K562 (cell line): Measurements from ENCODE around the gene PHF5A. TPM values are rescaled to one million over a fixed set of nuclear protein-coding genes. Genes with fewer than 3 reads are reported as not detected.

ENCODE experiments used
- ATAC-seq: fragments of 200-7000 bp; cut with Tn5 transposase; 3 replicates; pipeline ENCODE4 v1.9.1; 2020; ENCODE audit warnings: moderate library complexity
- BruUV-seq: library from RNA; stranded (reverse); fragments of 400-500 nt; replicated peaks from 2 replicates; lab custom pipeline; 2021; lab: Mats Ljungman, UMichigan
- CTCF ChIA-PET: fragments of 300-600 bp; formaldehyde crosslinking; extraction: SDS; loops from one replicate; lab custom pipeline; 2021; ENCODE audit warnings: low intra/inter-chr PET ratio; lab: Yijun Ruan, JAX
- POLR2A ChIA-PET: fragments of 300-600, 350-650 bp; sonication (Branson Sonifier 250); formaldehyde crosslinking; extraction: SDS; loops from one replicate; lab custom pipeline; 2021; ENCODE audit warnings: antibody characterized with exemption, inconsistent platforms; lab: Yijun Ruan, JAX
- DNase-seq, 4 experiments: peaks; one replicate each; pipeline versions ENCODE4 v3.0.0 to v3.0.0-alpha.2; 2011 to 2018; ENCODE audit warnings: low spot score in 3 of 4, mixed read lengths in 3 of 4; ENCODE audit errors: extremely low read depth in 1 of 4
- FAIRE-seq: peaks from 2 replicates; lab custom pipeline; 2011; peaks lifted over from hg19 to GRCh38; lab: Jason Lieb, UNC
- H2AFZ ChIP-seq: 2 replicates; pipeline ENCODE4 v1.6.0; 2011; ENCODE audit warnings: low read depth, low read length, control low read depth, inconsistent platforms
- H3K27ac ChIP-seq: fragments of 200-600 bp; 3 replicates; pipeline ENCODE4 v1.8.0; 2011; ENCODE audit warnings: low read depth, mild to moderate bottlenecking, control low read depth, inconsistent platforms, low read length, moderate library complexity, mixed read lengths; ENCODE audit errors: extremely low read depth
- H3K27me3 ChIP-seq, 2 experiments: fragments of 300-600 bp in 1 of 2; 2 replicates in 1 of 2; 3 replicates in 1 of 2; pipeline versions ENCODE4 v1.6.0 to v1.8.0; 2011; ENCODE audit warnings: inconsistent platforms in 2 of 2, low read length in 2 of 2, mild to moderate bottlenecking in 1 of 2, mixed read lengths in 1 of 2, moderate library complexity in 1 of 2; ENCODE audit not compliant: control insufficient read depth in 2 of 2, insufficient read depth in 2 of 2
- H3K36me3 ChIP-seq: fragments of 300-600 bp; 3 replicates; pipeline ENCODE4 v1.8.0; 2011; ENCODE audit warnings: mild to moderate bottlenecking, low read length, inconsistent platforms; ENCODE audit not compliant: control insufficient read depth, insufficient read depth
- H3K4me1 ChIP-seq, 2 experiments: fragments of 200-600 bp in 1 of 2; replicated peaks in 1 of 2; 2 replicates in 1 of 2; 3 replicates in 1 of 2; pipeline versions ENCODE4 v1.5.1 to v1.8.0; 2011; ENCODE audit warnings: inconsistent platforms in 2 of 2, low read length in 2 of 2, mild to moderate bottlenecking in 1 of 2, mixed read lengths in 1 of 2, moderate library complexity in 1 of 2; ENCODE audit not compliant: control insufficient read depth in 2 of 2, insufficient read depth in 2 of 2
- H3K4me2 ChIP-seq: 2 replicates; pipeline ENCODE4 v1.6.1; 2011; ENCODE audit warnings: low read length, control low read depth, inconsistent platforms, mixed read lengths; ENCODE audit not compliant: insufficient read depth
- H3K4me3 ChIP-seq: fragments of 200-600 bp; sonication (generic), shearing (Covaris generic); 2 replicates; pipeline ENCODE4 v1.5.1; 2016; ENCODE audit warnings: control low read depth, inconsistent platforms
- H3K79me2 ChIP-seq: fragments of 200-600 bp; 3 replicates; pipeline ENCODE4 v1.8.0; 2011; ENCODE audit warnings: low read length, inconsistent platforms; ENCODE audit not compliant: control insufficient read depth, insufficient read depth
- H3K9ac ChIP-seq, 2 experiments: 2 replicates each; pipeline versions ENCODE4 v1.6.0 to v1.6.1; 2011; ENCODE audit warnings: low read depth in 2 of 2, low read length in 2 of 2, control low read depth in 1 of 2, inconsistent platforms in 1 of 2, mild to moderate bottlenecking in 1 of 2, mixed read lengths in 1 of 2; ENCODE audit not compliant: insufficient read depth in 1 of 2
- H3K9me1 ChIP-seq: one replicate; pipeline ENCODE4 v1.6.0; 2011; ENCODE audit warnings: inconsistent platforms, mild to moderate bottlenecking, low read length, moderate library complexity; ENCODE audit not compliant: control insufficient read depth, insufficient read depth
- H3K9me3 ChIP-seq: replicated peaks from 2 replicates; pipeline ENCODE4 v1.5.1; 2011; ENCODE audit warnings: low read depth, low read length, inconsistent platforms; ENCODE audit not compliant: control insufficient read depth, insufficient read depth
- H4K20me1 ChIP-seq: replicated peaks from 2 replicates; pipeline ENCODE4 v1.6.1; 2011; ENCODE audit warnings: low read length, inconsistent platforms, mixed read lengths; ENCODE audit not compliant: control insufficient read depth, insufficient read depth
- CBFA2T3 ChIP-seq: fragments of 450-650 bp; IDR thresholded peaks from 2 replicates; pipeline ENCODE4 v1.6.1; 2017
- MYNN ChIP-seq, 2 experiments: sonication (generic); formaldehyde crosslinking in 1 of 2; IDR thresholded peaks; 2 replicates each; pipeline versions ENCODE4 v1.5.0 to v1.6.1; 2016 to 2020; ENCODE audit warnings: antibody characterized with exemption in 1 of 2, missing genetic modification reagents in 1 of 2
- POLR2AphosphoS2 ChIP-seq: IDR thresholded peaks from 2 replicates; pipeline ENCODE4 v1.6.1; 2012; ENCODE audit warnings: low read length, improper control_type of control experiment
- TAF1 ChIP-seq: IDR thresholded peaks from 2 replicates; pipeline ENCODE4 v1.6.1; 2011; ENCODE audit warnings: mild to moderate bottlenecking, low read length, moderate library complexity; ENCODE audit not compliant: insufficient read depth, control insufficient read depth, severe bottlenecking; ENCODE audit errors: extremely low read depth
- WGBS: fragments of 100-300 bp; shearing (Covaris generic); methylation state at CpG from one replicate; pipeline ENCODE4 v1.1.6; 2016; ENCODE audit warnings: low coverage, mixed read lengths; ENCODE audit not compliant: insufficient coverage; ENCODE audit errors: missing lambda C conversion rate; 5-methylcytosine and 5-hydroxymethylcytosine counted together
- in situ Hi-C: fragments of 300-500 bp; cut with MboI; formaldehyde crosslinking; loops from 4 replicates; pipeline ENCODE4 v1.15.0; 2018; ENCODE audit warnings: inconsistent platforms, mixed read lengths
- intact Hi-C: fragments of 100-400 bp; cut with micrococcal nuclease; formaldehyde crosslinking; loops from 2 replicates; pipeline ENCODE4 v1.14.2; 2022
- polyA plus RNA-seq, 8 experiments: library from polyadenylated mRNA; depleted of rRNA in 4 of 8; stranded (reverse) in 5 of 8; unstranded in 3 of 8; fragments of >200 nt; fragmentation: Nextera tagmentation in 2 of 8; fragmentation: Illumina TruSeq in 1 of 8; extraction: Ambion mirVana in 2 of 8; extraction: Trizol in 1 of 8; gene quantifications; 2 replicates each; pipeline versions ENCODE4 v1.2.1 to v1.2.3, GENCODE V29; 2011 to 2014; ENCODE audit warnings: inconsistent platforms in 1 of 8, missing spikeins in 1 of 8
- total RNA-seq, 7 experiments: library from RNA; depleted of rRNA in 6 of 7; stranded (reverse); fragments of >200 nt in 6 of 7; fragmentation: Illumina TruSeq in 2 of 7; extraction: Trizol in 2 of 7; gene quantifications; 2 replicates each; pipeline versions ENCODE4 v1.2.1 to v1.2.3, GENCODE V29; 2011 to 2021; ENCODE audit warnings: low replicate concordance in 1 of 7
- TF ChIP-seq, protein P1 (sequence below), 3 experiments: IDR thresholded peaks in 2 of 3; conservative IDR thresholded peaks in 1 of 3; 2 replicates each; pipeline ENCODE4 v1.5.1; 2011 to 2012; ENCODE audit warnings: low read length in 3 of 3, mild to moderate bottlenecking in 3 of 3, control low read depth in 2 of 3, improper control_type of control experiment in 1 of 3, inconsistent platforms in 1 of 3, low read depth in 1 of 3, mixed read lengths in 1 of 3, moderate library complexity in 1 of 3; ENCODE audit not compliant: insufficient read depth in 2 of 3

PHF5A gene
- total and polyA plus RNA-seq, 9 of the 15 experiments (the other 6 are each of a cell fraction or from before 2014, with no cell fraction given) = 14.2 to 144 (median 101) TPM

DNA sequence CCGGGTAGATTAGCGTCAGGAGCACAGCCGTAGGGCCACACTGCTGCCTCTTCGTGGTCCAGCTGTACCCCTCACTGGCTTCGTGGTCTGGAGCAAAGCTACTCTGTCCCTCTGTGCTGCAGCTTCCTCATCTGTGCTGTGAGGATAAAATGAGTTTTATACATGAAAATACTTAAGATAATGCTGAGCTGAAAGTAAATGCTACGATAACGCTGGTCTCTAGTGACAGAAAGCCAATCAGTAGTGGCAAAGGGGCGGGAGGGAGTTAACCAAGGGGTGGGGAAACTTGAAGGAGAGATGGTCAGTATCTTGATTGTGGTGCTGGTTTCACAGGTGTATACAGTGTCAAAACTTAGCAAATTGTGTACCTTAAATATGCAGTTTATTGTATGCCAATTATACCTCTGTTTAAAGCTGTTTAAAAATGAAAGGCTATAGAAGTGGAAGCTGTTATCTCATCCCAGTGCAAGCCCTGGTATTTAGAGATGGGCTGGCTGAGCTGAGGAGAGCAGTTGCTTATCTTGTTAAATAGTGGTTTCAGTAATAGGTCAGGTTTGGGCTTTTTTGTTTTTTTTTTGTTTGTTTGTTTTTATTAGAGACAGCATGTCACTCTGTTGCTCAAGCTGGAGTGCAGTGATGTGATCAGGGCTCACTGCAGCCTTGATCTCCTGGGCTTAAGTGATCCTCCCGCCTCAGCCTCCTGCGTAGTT, 37.2 kb upstream of the PHF5A start:
- DNase-seq (no peak), ATAC-seq (no peak), FAIRE-seq (no peak)
- POLR2A ChIA-PET = interaction anchor here (0.6 to 1.8 kb wide), 4 partner anchors 10 to 124 kb away, joined by 3 to 4 read pairs (median 3); partner anchors contain the start of gene TEF
- no peak overlapping the region for H3K9ac ChIP-seq
- H4K20me1 ChIP-seq = no peaks in the 10 kb centered on the region
- H3K27ac ChIP-seq = no peak overlapping the region
- H3K27me3 ChIP-seq = no peaks in the 10 kb centered on the region
- H3K9me1 ChIP-seq = no peaks in the 10 kb centered on the region
- H3K4me3 ChIP-seq = no peak overlapping the region
- H3K79me2 ChIP-seq = peaks cover 32% of the 10 kb centered on the region; the same call in 2 of the 3 replicates
- no TSS peak for BruUV-seq
- H3K36me3 ChIP-seq = peaks cover 74% of the 10 kb centered on the region; the same call in 2 of the 3 replicates
- in situ Hi-C loops (no loop called here), intact Hi-C loops (no loop called here)
- CTCF ChIA-PET = no interaction called here
- WGBS = 75% methylated on average over 9 of the region's 10 CpGs
- no peaks in the 10 kb centered on the region for H3K9me3 ChIP-seq
- TF ChIP-seq CBFA2T3 (0 out of 2 replicates have a peak, but pooled peaks have one; percentile 26), POLR2AphosphoS2 (no peak)
- peaks cover 0 to 14% of the 10 kb centered on the region in 2 experiments; a peak in 4 of 5 replicates for H3K4me1 ChIP-seq
- no peak overlapping the region for H3K4me2 ChIP-seq
- H2AFZ ChIP-seq = no peak overlapping the region

DNA sequence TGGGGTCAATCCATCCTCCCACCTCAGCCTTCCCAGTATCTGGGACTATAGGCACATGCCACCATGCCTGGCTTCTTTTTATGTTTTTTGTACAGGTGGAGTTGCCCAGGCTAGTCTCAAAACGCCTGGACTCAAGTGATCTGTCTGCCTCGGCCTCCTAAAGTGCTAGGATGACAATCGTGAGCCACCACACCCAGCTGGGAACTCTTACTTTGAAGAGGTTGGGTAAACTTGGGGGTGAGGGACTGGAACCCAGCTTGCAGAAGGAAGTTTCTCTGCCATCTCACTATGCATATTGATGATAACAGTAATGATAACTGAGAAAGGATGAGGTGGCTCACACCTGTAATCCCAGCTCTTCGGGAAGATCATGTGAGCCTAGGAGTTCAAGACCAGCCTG, 36.3 kb upstream of the PHF5A start:
- intact Hi-C loops (no loop called here), in situ Hi-C loops (no loop called here)
- WGBS = 83% methylated on average over 4 of the region's 4 CpGs
- CTCF ChIA-PET = no interaction called here
- Histone ChIP-seq H3K9me3 (no peaks in the 10 kb centered on the region), H3K27me3 (no peaks in the 10 kb centered on the region), H4K20me1 (0 out of 2 replicates have a peak, but pooled peaks cover under 1% of the 10 kb centered on the region), H3K4me2 (no peak overlapping the region), H3K9me1 (no peaks in the 10 kb centered on the region), H3K27ac (no peak overlapping the region), H3K36me3 (peaks cover 70% of the 10 kb centered on the region; the same call in 2 of the 3 replicates), H3K4me3 (no peak overlapping the region), H3K79me2 (peaks cover 33% of the 10 kb centered on the region; the same call in 2 of the 3 replicates), H2AFZ (no peak overlapping the region), H3K4me1 (peaks cover 0 to 14% of the 10 kb centered on the region in 2 experiments; a peak in 4 of 5 replicates), H3K9ac (no peak overlapping the region)
- no TSS peak for BruUV-seq
- DNase-seq (no peak), FAIRE-seq (no peak), ATAC-seq (no peak)
- TF ChIP-seq MYNN (IDR thresholded peaks at IDR 0.05) (peak; percentile 77; the same call in 1 of the 2 replicates), MYNN (CRISPR knock-in tag; IDR thresholded peaks at IDR 0.05) (no peak), TAF1 (no peak)
- TF ChIP-seq, protein P1, sequence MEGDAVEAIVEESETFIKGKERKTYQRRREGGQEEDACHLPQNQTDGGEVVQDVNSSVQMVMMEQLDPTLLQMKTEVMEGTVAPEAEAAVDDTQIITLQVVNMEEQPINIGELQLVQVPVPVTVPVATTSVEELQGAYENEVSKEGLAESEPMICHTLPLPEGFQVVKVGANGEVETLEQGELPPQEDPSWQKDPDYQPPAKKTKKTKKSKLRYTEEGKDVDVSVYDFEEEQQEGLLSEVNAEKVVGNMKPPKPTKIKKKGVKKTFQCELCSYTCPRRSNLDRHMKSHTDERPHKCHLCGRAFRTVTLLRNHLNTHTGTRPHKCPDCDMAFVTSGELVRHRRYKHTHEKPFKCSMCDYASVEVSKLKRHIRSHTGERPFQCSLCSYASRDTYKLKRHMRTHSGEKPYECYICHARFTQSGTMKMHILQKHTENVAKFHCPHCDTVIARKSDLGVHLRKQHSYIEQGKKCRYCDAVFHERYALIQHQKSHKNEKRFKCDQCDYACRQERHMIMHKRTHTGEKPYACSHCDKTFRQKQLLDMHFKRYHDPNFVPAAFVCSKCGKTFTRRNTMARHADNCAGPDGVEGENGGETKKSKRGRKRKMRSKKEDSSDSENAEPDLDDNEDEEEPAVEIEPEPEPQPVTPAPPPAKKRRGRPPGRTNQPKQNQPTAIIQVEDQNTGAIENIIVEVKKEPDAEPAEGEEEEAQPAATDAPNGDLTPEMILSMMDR (IDR thresholded peaks at IDR 0.05 in 2 of 3, conservative IDR thresholded peaks at IDR 0.05 in 1 of 3; ENCODE audit: insufficient read depth in 2 of 3, low read depth in 1 of 3, low read length in 3 of 3) = no peak
- POLR2A ChIA-PET = interaction anchor here (0.6 to 1.8 kb wide), 3 partner anchors 25 to 123 kb away, joined by 3 to 4 read pairs (median 3); partner anchors contain the start of gene TEF
